Raji (cell line): ENCODE measurements around the gene PATZ1.

ENCODE experiments used
- POLR2A ChIP-seq: IDR thresholded peaks from 2 replicates; pipeline ENCODE4 v1.6.1; 2011; ENCODE audit warnings: low read depth, low read length, control low read depth; ENCODE audit not compliant: insufficient read depth

Gene PATZ1

DNA sequence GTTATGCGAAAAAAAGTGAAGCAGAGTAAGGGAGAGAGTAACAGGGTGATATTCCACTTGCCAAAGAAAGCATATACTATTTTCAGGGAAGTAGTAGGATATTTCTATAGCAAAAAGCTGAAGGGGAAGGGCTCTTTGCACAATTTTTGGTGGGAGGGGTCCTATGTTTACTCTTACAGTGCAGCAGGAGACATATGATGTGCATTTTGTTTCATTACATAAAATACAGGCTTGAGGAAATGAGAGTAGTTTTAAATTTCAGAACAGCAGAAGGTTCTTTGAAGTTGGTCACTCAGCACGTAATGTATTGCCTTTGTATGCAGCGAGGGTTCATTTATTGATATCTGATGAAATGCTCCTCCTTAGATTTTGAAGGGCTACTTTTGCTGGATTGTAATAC, 50.8 kb downstream of the PATZ1 start:
- TF ChIP-seq POLR2A = no peak

GRCh38 chr22:31292236-31292989, 53.7 kb downstream of the PATZ1 start, which contains the start of gene PIK3IP1:
Gene PIK3IP1, minus strand, starts transcription at chr22:31292488. Its CDS starts 144 bp downstream, at chr22:31292344.
- peak; percentile 88 for TF ChIP-seq POLR2A

- no peak for TF ChIP-seq POLR2A
Observed at GRCh38 chr22:31291481-31292235, 54.5 kb downstream of the PATZ1 start.

GRCh38 chr22:31290494-31291471, 55.4 kb downstream of the PATZ1 start:
- peak; percentile 79 for TF ChIP-seq POLR2A

DNA sequence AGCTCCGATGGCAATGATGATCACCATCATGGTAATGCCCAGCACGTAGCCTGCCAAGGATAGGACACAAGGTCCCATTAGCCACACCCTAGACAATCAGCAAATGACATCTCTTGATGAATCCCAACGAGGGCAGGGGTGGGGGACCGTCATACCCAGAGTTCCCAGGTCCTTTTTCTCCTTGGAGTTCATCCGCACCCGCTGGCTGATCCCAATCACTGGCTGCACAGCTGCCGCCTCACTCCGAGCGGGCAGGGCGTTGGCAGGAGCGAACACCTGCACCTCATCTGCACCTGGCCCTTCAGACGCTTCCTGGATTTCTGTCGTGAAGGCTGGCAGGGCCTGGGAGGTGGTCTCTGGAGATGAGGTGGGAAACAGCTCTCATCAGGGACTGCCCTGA, 56.8 kb downstream of the PATZ1 start:
- TF ChIP-seq POLR2A = no peak

DNA sequence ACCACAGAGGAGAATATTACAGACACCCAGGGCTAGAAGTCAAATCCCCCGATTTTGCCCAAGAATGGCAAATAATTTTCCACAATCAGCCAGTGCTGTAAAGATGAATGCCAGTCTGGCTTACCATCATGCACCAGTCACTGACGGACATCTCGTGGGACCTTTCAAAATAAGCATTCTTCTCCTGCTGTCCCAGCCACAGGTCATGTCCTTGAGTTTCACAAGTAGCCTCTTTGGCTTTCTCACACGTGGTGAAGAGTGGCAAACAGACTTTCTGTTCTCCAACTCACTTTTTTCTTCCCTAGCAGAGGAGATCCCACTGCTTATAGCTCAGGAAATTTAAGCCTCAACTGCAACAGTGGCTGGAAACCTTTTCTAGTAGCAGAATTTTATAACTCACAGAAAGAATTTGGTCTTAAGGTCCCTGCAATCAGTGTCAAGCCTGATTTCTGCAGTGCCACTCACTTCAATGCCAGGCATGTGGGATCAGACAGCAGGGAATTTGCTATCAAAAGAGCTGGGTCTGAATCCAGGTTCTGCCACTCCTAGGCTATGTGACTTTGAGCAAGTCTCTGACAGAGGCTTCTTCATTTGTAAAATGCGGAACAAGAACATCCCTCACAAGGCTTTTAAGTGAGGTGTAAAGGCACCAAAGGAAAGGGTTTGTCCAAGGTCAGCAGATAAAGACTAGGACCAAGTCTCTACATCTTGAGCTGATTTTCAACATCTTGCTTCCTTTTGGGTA, 57.5 kb downstream of the PATZ1 start:
- TF ChIP-seq POLR2A = no peak

DNA sequence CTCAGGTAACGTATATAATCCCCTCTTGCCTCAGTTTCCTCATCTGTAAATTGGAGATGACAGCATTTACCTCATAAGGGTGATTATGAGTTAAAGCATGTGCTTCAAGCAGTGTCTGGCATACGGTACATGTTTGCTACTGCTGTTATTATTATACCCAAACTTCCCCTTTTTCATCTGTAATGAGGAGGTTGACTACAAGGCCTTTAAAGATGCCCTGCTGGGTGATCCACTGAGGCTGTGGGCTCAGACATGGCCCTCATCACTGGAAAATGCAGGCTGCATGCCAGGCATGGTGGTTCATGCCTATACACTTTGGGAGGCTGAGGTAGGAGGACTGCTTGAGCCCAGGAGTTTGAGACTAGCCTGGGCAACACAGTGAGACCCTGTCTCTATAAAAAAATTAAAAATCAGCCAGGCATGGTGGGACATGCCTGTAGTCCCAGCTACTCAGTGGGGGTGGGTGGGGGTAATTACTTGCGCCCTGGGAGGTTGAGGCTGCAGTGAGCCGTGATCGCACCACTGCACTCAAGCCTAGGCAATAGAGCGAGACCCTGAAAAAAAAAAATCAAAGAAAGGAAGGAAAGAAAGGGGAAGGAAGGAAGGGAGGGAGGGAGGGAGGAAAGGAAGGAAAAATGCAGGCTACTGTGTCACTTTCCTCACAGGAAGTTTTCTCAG, 58.2 kb downstream of the PATZ1 start:
- no peak for TF ChIP-seq POLR2A

DNA sequence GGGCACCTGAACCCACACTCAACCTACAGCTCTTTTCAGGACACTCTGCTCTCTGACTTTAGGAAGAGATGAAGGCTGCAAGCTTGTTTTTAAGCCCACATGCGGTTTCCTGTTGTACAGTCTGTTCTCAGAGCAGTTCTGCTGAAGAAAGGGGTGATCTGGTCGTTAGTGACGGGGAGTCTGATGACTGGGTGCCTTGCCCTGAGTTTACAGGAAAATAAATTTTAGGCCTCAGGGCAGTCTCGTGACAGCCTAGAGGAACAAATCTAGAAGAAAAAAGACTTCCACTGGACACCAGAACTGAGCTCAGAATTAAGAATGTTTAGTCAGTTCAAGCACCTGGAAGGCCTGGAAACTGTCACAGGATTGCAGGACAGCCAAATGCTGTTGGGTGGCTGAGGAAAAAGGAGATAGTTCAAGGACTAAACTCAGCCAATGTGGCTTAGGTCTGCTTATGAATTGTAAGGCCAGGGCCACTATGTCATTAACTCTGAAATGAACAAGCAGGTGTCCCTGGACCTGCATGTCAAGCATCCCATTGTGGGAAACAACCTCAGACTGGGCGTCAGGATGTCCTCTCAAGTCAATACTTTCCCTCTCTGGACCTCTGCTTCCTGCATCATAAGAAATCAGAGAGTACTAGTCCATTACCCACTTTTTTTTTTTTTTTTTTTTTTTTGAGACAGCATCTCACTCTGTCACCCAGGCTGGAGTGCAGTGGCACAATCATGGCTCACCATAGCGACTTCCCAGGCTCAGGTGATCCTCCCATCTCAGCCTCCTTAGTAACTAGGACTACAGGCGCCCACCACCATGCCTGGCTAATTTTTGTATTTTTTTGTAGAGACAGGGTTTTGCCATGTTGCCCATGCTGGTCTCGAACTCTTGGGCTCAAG, 59.5 kb downstream of the PATZ1 start:
- TF ChIP-seq POLR2A = no peak

- TF ChIP-seq POLR2A = no peak
Observed at GRCh38 chr22:31284281-31285155, 61.6 kb downstream of the PATZ1 start.

DNA sequence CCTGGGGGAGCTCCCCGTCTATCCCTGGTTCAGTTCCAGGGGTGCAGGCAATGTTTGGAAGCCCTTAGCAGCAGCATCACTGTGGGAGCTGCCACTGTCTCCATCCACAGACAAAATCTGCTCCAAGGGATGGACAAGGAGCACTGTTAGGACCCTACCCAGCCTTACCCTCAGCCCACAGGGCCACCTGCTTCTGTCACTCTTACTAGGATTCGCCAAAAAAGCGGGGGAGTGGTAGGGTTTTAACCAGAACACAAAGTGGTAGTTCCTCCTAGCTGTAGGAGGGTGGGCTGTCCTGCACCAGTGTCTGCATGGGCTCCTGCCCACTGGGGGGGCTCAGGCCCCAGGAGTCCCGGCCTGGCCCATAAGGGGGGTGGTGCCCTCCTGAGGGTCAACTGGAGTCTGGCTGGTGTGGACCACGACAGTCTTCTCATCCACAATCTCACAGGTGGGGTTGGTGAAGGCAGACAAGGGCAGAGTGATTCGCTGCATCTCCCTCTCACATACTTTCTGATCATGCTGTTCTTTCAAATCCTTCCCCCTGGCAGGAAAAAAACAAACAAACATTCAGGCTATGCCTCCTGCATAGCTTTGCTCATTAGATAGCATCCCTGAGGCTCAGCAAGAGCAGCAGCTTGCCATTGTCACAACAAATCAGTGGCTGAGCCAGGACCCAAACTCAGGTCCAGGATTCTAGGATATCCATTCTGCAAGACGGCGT, 63.2 kb downstream of the PATZ1 start:
- TF ChIP-seq POLR2A = no peak

GRCh38 chr22:31281733-31282132, 64.4 kb downstream of the PATZ1 start:
- no peak for TF ChIP-seq POLR2A
